Measurements from ENCODE around the gene MAP3K10.
"Not testable (repeated sequence)": the region's sequence is repeated elsewhere in the genome, so short reads cannot be mapped to it uniquely, and the experiment has no call there.

MAP3K10 gene

GRCh38 chr19:40217027-40217810 is 26.0 kb downstream of the MAP3K10 start:
- peak; percentile 59 for DNase-seq (ENCODE audit: low spot score)

DNA sequence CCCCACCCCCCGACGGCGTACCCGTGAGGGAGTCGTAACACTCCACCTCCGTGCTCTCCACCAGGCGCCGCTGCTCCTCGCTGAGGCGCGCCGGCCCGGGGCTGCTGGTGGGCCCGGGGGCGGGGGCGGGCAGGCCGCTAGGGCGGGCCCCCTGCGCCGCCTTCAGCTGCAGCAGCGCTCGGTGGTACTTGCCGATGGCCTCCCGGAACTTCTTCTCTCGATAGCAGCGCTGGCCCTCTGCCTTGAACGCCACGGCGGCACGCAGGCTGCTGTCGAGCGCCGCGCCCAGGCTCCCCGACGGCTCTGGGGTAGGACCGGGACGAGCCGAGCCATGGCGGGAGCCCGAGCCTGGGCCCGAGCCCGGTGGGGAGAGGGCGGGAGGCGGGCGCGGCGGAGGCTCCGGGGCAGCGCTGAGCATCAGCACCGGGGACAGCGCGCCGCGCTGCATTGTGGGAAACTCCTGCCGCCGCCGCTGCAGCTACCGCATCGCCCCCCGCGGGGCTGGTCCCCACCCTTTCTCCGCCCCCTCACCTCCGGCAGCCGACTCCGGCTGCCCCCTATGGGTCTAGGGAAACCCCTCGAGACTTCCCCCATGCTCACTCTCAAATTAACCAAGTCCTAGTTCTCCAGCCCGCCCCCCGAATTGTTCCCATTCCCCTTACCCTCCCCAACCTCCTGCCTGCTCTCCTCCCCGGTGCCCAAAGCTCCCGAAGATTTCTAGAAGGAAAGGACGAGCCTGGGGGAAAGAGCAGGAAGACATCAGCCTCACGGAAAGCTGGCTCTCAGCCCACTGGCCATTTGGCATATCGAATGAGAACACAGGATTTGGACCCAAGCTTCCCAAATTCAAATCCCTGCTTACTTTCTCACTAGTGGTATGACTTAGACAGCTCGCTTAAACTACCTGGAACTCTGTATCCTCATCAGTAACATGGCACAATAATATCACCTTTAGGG is 27.0 kb downstream of the MAP3K10 start, which contains the start of gene TTC9B:
Gene TTC9B (minus strand): TSS at position 451 of the 957 bp plus-strand sequence. CDS start 3 bp downstream, at position 448.
- DNase-seq (ENCODE audit: low spot score) = peak; percentile 84

DNA sequence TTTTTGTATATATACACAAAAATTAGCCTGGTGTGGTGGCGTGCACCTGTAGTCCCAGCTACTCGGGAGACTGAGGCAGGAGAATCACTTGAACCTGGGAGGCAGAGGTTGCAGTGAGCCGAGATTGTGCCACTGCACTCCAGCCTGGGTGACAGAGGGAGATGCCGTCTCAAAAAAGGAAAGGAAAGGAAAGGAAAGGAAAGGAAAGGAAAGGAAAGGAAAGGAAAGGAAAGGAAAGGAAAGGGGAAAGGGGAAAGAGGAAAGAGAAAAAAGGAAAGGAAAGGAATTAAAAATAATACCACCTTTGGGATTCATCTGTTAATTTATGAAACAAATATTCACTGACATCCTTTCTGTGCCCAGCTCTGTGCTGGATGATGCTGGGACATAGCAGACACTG is 27.8 kb downstream of the MAP3K10 start:
- not testable (repeated sequence) for DNase-seq (ENCODE audit: low spot score)

GRCh38 chr19:40219721-40220276 is 28.6 kb downstream of the MAP3K10 start:
- DNase-seq (ENCODE audit: low spot score) = no peak

DNA sequence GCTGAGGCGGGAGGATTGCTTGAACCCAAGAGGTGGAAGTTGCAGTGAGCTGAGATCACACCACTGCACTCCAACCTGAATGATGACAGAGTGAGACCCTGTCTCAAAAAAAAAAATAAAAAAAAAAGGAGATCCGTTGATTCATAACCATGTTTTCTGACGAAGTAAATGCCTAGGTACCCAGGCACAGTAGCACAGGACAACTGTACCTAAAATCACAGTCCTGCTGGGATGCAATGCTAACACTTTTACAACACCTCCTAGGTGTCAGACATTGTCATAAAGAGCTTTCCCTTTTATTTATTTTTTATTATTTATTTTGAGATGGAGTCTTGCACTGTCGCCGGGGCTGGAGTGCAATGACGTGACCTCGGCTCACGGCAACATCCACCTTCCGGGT is 29.4 kb downstream of the MAP3K10 start:
- no peak for DNase-seq (ENCODE audit: low spot score)

GRCh38 chr19:40221858-40222619 is 30.8 kb downstream of the MAP3K10 start:
- DNase-seq (ENCODE audit: low spot score) = peak; percentile 87

DNA sequence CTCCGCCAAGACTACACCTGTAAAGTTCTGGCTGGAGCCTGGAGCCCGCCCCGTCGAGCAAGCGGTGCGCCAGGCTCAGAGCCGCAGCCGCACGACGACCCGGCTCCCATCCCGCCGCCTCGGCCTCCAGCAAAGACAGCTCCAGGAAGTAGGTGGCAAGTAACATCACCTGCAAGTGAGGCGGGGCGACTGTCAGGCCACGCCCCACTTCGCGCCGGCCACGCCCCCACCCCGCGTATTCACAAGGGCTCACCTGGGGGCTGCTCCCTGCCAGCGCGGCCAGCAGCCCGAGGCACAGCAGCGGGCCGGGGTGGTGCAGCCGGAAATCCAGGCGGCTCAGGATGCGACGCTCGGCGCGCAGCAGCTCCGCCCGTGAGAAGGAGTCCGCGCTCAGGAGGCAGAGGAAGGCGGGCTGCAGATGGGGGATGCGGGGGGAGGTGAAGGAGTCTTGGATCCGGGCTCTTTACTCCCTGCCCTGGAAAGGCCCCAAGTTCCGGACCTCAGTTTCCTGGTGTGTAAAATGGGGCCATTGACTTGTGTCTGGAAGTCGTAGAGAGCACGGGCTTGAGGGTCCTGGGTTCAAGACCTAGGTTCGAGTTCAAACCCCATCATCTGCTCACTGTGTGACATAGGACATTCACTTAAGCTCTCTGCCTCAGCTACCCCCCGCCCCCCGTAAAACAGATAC is 32.1 kb downstream of the MAP3K10 start:
- peak; percentile 62 for DNase-seq (ENCODE audit: low spot score)

DNA sequence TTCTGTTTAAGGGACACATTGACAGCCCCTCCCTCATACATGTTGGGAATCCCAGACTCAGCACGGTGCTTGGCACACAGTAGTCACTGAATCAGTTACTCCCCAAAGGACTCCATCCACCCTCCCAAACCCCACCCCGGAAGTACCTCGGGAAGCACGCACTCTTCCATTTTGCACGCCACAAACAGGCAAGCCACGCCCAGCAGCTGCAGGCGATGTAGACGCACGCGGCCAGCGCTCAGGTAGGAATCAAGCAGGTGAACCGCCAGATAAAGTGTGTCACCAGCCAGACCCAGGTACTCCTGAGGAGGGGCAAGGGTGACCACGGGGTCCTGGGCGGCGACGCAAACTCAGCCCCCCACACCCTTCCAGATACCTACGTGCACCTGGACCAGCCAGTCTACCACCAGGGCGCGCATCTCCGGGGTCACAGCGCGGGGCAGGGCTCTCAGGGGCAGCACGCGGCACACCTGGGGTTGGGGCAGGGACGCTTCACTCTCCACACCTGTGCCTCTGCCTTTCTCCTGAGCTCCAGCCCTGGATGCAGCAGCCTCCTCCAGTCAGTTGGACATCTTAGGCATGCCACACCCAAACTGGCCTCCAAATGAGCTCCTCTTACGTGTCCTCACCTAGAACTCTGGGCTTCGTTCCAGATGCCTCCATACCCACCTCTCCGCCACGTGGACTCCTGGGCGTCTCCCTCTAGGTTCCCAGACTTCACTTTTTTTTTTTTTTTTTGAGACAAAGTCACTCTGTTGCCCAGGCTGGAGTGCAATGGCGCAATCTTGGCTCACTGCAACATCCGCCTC is 33.3 kb downstream of the MAP3K10 start:
- DNase-seq (ENCODE audit: low spot score) = peak; percentile 41

DNA sequence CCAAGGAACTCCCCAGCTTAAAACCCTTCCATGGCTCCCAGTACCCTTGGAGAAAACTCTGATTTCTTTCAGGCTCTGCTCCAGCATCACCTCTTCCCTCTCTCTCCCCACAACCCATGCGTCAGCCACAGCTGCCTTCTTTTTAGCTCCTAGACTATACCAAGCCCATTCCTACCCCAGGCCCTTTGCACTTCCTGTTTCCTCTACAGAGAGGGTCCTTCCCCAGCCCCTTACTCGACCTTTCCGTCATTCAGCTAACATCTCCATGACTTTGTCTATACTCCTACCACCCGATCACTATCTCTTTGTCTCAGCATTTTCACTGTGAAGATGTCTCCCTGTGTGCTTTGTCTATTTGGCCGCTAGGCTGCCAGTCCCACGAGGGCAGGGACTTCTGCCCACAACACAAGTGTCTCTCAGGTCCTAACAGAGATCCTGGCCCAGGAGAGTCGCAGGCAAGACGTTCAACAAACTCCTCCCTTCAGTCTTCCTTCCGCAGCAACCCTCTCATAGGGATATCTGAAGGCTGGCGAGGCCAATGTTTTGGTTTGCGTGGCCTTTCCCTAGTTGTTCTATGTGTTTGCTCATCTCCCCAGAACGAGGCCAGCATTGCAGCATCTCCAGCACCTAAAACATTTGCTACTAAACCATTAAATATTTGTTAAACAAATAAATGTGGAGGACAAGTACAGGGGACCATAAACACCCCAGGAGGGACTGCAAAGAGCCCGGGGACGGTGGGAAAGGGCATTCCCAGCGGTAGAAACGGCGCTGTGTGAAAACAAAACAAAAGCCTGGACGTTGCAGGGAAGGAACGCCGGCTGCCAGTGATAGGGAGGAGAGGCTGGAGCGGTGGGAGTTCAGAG is 34.4 kb downstream of the MAP3K10 start:
- peak; percentile 39 for DNase-seq (ENCODE audit: low spot score)

GRCh38 chr19:40228346-40228745 is 37.1 kb downstream of the MAP3K10 start:
- DNase-seq (ENCODE audit: low spot score) = no peak

DNA sequence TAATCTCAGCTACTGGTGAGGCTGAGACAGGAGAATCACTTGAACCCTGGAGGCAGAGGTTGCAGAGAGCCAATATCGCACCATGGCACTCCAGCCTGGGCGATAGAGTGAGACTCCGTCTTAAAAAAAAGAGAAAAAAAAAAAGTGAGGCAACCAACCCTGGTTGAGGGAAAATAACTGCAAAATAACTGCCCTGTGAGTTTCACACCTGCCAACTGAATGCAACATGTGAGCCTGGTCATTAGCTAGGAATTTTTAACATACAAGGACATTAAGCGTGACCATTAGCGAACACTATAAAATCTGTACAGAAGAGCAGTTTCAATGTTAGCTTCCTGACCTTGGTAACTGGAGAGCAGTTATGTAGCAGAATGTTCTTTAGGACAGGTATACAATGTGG is 37.6 kb downstream of the MAP3K10 start:
- no peak for DNase-seq (ENCODE audit: low spot score)

GRCh38 chr19:40229484-40229883 is 38.3 kb downstream of the MAP3K10 start:
- DNase-seq (ENCODE audit: low spot score) = no peak

GRCh38 chr19:40229926-40230417 is 38.7 kb downstream of the MAP3K10 start:
- no peak for DNase-seq (ENCODE audit: low spot score)

DNA sequence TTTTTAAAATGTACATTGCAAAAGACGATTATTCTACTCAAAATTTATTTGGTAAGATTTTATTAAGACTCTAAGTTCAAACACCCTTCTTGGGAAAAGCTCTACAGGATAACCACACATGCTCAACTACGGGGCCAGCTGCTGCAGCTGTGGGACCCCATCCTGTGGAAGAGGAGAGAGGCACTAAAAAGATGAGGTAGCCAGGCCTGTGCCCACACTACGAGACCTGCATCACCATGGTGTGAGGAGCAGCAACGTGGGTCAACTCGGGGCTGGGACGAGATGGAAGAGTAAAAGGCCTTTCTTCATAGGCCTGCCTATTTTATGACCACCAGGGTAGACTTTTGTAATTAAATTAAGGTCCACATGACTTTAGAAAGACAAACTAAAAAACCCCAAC is 39.8 kb downstream of the MAP3K10 start:
- peak; percentile 34 for DNase-seq (ENCODE audit: low spot score)

- peak; percentile 56 for DNase-seq (ENCODE audit: low spot score)
Measured at GRCh38 chr19:40231544-40232424, 40.6 kb downstream of the MAP3K10 start.

GRCh38 chr19:40232479-40232878 is 41.3 kb downstream of the MAP3K10 start:
- DNase-seq (ENCODE audit: low spot score) = no peak

DNA sequence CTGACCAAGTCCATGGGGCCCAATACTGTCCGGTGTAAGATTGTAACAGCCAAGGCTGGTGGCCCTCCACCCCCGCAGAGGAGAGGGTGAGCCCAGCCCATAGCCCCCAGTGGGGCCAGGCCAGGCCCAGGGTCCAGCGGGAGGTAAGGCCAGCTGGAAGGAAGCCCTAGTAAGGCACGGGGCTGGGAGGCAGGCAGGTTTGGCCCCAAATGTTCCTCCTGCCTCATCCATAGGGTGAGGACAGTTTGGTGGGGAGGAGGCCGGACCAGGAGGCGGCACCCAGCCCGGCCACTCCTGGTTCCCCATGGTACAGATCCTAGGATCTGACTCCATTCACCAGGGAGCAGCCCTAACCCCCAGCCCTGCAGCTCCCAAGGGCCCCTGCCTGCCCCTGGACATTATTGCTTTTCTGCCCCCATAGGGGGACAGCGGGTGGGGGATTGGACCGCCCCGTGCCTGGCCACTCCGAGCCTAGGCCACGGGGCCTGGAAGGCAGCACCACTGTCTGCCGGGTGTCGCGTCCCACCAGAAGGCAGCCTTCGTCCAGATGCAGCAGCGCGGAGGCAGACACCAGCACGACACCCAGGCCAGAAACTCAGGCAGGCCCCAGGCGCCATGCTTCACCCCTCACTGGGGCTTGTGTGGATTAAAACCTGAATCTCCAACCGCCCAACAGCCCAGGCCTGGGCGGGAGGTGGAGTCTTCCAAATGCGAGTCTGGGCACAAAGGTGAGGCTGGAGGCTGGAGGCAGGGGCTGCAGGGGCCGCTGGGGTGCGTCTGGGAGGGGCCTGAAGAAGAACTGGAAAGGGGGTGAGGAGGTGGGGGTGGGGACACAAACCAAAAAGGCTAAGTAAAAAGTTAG is 42.0 kb downstream of the MAP3K10 start:
- DNase-seq (ENCODE audit: low spot score) = no peak
